ENCODE results near the gene TBC1D14. TPM values are rescaled to one million over a fixed set of nuclear protein-coding genes. Genes with fewer than 3 reads are reported as not detected.

TBC1D14 gene
- total RNA-seq, 2 experiments from 2014 or later: 23.6 to 24.6 TPM

- intact Hi-C loops (cut with micrococcal nuclease): no loop called here
- H3K9me3 Mint-ChIP-seq: no peaks in the 10 kb centered on the region
- CTCF ChIA-PET: no interaction called here
- H3K36me3 Mint-ChIP-seq (ENCODE audit: low read depth): peaks cover 23% of the 10 kb centered on the region
- no peak for DNase-seq
- H3K27me3 Mint-ChIP-seq (ENCODE audit: low read depth): no peaks in the 10 kb centered on the region
- peaks cover 65% of the 10 kb centered on the region for H3K4me1 Mint-ChIP-seq (ENCODE audit: low read depth)
- H3K4me3 Mint-ChIP-seq: no peak overlapping the region
- no peak overlapping the region for H3K27ac Mint-ChIP-seq
Measured at GRCh38 chr4:6937754-6938153, 28.1 kb downstream of the TBC1D14 start.

GRCh38 chr4:6938237-6938636, 28.6 kb downstream of the TBC1D14 start:
- Mint-ChIP-seq H3K36me3 (ENCODE audit: low read depth) (peaks cover 21% of the 10 kb centered on the region), H3K27ac (no peak overlapping the region), H3K4me1 (ENCODE audit: low read depth) (peaks cover 70% of the 10 kb centered on the region), H3K27me3 (ENCODE audit: low read depth) (no peaks in the 10 kb centered on the region), H3K9me3 (no peaks in the 10 kb centered on the region), H3K4me3 (no peak overlapping the region)
- intact Hi-C loops (cut with micrococcal nuclease): no loop called here
- no peak for DNase-seq
- CTCF ChIA-PET: no interaction called here

GRCh38 chr4:6938647-6939271, 29.1 kb downstream of the TBC1D14 start:
- intact Hi-C loops (cut with micrococcal nuclease): no loop called here
- no peak for DNase-seq
- no peaks in the 10 kb centered on the region for H3K9me3 Mint-ChIP-seq
- H3K27ac Mint-ChIP-seq: no peak overlapping the region
- no peak overlapping the region for H3K4me3 Mint-ChIP-seq
- H3K27me3 Mint-ChIP-seq (ENCODE audit: low read depth): no peaks in the 10 kb centered on the region
- H3K36me3 Mint-ChIP-seq (ENCODE audit: low read depth): peaks cover 15% of the 10 kb centered on the region
- H3K4me1 Mint-ChIP-seq (ENCODE audit: low read depth): peaks cover 71% of the 10 kb centered on the region
- CTCF ChIA-PET: no interaction called here

DNA sequence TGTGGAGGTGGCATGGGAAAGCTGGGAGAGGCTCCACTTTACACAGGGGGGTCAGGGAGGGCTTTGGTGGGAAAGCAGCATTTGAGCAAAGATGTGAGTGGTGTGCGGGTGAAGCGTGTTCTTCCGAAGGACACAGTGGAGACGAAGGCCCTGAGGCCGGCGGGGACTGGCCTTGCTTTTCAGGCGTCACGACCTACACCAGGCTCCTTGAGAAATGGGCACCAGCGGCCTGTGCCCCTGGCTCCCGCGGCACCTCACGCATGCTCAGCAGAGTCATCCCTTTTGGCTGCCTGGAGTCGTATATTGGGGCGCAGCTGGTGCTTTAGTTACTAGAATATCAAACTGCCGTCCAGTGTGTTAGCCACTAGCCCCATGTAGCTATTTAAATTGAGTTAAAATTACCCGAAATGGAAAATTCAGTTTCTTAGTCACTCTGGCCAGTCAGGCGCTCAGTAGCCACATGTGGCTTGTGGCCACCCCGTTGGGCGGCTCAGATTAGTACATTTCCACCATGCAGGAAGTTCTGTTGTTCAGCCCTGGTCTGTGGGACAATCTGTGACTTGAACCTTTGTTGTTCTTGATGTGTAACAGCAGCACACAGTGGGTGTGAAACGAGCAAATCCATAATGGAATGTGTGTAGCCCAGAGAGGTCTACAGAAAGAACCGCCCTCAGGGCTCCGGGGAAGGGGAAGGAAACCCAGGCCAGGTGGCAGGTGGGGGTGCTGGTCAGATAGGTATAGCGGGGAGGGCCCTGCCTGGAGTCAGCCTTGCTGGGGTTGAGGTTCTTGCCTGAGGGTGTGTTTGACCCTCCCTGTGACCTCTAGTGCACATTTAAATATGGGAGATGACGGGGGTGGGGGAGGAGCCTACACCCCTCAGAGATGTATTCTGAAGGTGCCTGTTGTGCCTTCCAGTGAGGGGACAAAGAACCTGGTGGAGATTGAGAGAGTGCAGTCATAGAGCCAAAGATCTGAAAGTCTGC, 30.4 kb downstream of the TBC1D14 start:
- peaks cover 10% of the 10 kb centered on the region for H3K36me3 Mint-ChIP-seq (ENCODE audit: low read depth)
- H3K9me3 Mint-ChIP-seq: no peaks in the 10 kb centered on the region
- no peak for DNase-seq
- H3K4me3 Mint-ChIP-seq: no peak overlapping the region
- intact Hi-C loops (cut with micrococcal nuclease): no loop called here
- CTCF ChIA-PET: interaction anchor here (1.1 kb wide), 1 partner anchor 66 kb away, joined by 3 read pairs; no protein-coding TSS in a partner anchor
- H3K27ac Mint-ChIP-seq: no peak overlapping the region
- peaks cover 69% of the 10 kb centered on the region for H3K4me1 Mint-ChIP-seq (ENCODE audit: low read depth)
- H3K27me3 Mint-ChIP-seq (ENCODE audit: low read depth): no peaks in the 10 kb centered on the region

- Mint-ChIP-seq H3K36me3 (ENCODE audit: low read depth) (peaks cover 8% of the 10 kb centered on the region), H3K4me1 (ENCODE audit: low read depth) (peaks cover 67% of the 10 kb centered on the region), H3K27me3 (ENCODE audit: low read depth) (no peaks in the 10 kb centered on the region), H3K9me3 (no peaks in the 10 kb centered on the region), H3K4me3 (no peak overlapping the region), H3K27ac (no peak overlapping the region)
- DNase-seq: no peak
- intact Hi-C loops (cut with micrococcal nuclease): no loop called here
- CTCF ChIA-PET: interaction anchor here (0.6 to 1.1 kb wide), 3 partner anchors 26 to 67 kb away, joined by 3 read pairs; no protein-coding TSS in a partner anchor
Measured at GRCh38 chr4:6940744-6941137, 31.1 kb downstream of the TBC1D14 start.

DNA sequence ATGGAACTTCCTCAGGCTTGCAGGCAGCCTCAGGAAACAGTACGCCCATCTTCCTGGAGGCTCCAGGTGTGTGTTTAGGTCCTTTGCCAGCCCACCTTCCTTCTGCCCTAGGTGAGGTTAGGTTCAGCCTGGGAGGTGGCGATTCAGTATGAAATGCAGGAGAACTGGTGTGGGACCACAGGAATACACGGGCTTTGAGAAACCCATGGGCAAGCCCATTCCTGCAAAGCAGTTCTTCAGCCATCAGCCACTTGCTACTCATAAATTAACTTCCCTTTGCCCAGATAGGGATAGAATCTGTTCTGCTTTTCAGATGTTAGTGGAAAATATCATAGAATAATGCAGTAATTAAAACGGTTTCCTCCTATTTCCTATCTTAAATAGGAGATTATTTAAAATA, 32.2 kb downstream of the TBC1D14 start:
- DNase-seq: no peak
- no peak overlapping the region for H3K4me3 Mint-ChIP-seq
- no peaks in the 10 kb centered on the region for H3K36me3 Mint-ChIP-seq (ENCODE audit: low read depth)
- H3K27ac Mint-ChIP-seq: no peak overlapping the region
- H3K4me1 Mint-ChIP-seq (ENCODE audit: low read depth): peaks cover 62% of the 10 kb centered on the region
- intact Hi-C loops (cut with micrococcal nuclease): loop anchor here (1.0 to 2.0 kb wide), 3 partner anchors 14 to 42 kb away; no protein-coding TSS in a partner anchor
- CTCF ChIA-PET: interaction anchor here (1.0 to 1.6 kb wide), 4 partner anchors 13 to 160 kb away, joined by 3 to 7 read pairs (median 3); no protein-coding TSS in a partner anchor
- H3K27me3 Mint-ChIP-seq (ENCODE audit: low read depth): no peaks in the 10 kb centered on the region
- H3K9me3 Mint-ChIP-seq: no peaks in the 10 kb centered on the region

DNA sequence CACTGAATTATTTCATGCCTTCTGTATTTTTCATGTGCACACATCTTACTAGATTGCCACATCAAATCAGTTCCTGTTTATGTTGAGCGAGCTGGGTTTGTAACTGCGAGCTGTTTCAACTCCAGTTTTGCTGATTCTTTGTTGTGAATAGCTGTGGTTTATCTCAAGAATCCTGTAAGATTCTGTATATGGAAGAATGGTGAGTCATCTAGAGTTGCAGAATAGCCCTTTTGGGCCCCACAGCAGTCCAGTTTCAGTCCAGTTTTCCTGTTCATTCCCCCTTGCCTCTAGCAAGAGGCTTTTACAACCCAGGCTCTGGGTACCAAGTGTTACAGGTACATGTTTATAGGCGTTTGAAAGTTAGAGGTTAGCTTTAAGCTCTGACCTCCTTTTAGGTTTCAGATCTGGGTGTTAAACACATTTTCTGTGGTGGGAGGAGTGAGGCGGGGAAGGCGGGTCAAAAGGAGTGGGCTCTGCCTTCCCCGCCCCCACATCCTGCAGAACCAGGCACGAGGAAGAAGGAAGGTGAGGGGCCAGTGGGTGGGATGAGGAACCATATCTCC, 32.7 kb downstream of the TBC1D14 start:
- peaks cover 59% of the 10 kb centered on the region for H3K4me1 Mint-ChIP-seq (ENCODE audit: low read depth)
- CTCF ChIA-PET: interaction anchor here (0.9 to 1.6 kb wide), 5 partner anchors 13 to 161 kb away, joined by 3 to 7 read pairs (median 3); no protein-coding TSS in a partner anchor
- H3K27me3 Mint-ChIP-seq (ENCODE audit: low read depth): no peaks in the 10 kb centered on the region
- H3K27ac Mint-ChIP-seq: peak overlapping the region; percentile 73
- DNase-seq: peak; percentile 60
- intact Hi-C loops (cut with micrococcal nuclease): loop anchor here (1.0 to 2.0 kb wide), 3 partner anchors 15 to 43 kb away; no protein-coding TSS in a partner anchor
- H3K9me3 Mint-ChIP-seq: no peaks in the 10 kb centered on the region
- H3K4me3 Mint-ChIP-seq: no peak overlapping the region
- no peaks in the 10 kb centered on the region for H3K36me3 Mint-ChIP-seq (ENCODE audit: low read depth)

DNA sequence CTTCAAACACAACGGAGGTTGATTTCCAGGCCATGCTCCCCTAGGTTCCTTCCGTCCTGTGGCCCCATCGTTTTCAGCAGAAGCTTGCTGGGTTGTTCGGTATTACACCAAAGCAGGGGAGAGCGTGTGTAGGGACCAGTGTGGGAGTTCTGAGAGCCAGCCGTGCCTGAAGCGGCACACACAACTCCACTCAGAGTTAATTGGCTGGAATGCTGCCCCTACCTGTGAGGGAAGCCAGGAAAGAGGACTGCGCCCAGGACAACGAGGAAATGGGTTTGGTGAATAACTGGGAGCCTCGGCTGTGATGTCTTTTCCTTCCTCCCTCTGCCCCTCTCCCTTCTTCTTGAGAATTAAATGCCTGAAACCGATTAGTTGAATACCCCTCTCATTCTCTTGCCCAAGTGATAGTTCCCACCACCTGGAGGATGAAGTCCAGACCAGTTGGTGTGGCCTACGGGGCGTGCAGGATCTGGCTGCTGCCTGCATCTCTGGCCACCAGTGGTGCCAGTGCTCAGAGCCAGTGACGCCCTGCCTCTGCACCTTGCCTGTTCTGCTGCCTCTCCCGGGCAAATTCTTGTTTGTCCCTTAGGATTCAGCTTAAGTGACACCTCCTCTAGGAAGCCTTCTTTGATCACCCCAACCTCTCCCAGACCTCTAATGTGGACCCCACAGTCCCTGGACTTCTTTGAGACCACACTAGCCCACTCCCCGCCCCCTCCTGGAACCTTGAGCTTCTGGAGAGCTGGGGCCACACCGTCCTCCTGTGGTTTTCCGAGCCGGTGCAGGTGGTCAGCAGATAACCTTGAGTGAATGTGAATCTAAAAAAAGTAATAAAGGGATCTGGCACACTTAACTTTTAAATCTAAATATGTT, 33.6 kb downstream of the TBC1D14 start:
- CTCF ChIA-PET: interaction anchor here (0.9 to 1.6 kb wide), 5 partner anchors 14 to 70 kb away, joined by 3 to 7 read pairs (median 3); no protein-coding TSS in a partner anchor
- Mint-ChIP-seq H3K27me3 (ENCODE audit: low read depth) (no peaks in the 10 kb centered on the region), H3K4me3 (no peak overlapping the region), H3K27ac (peak overlapping the region; percentile 14), H3K9me3 (no peaks in the 10 kb centered on the region), H3K4me1 (ENCODE audit: low read depth) (peaks cover 55% of the 10 kb centered on the region), H3K36me3 (ENCODE audit: low read depth) (no peaks in the 10 kb centered on the region)
- intact Hi-C loops (cut with micrococcal nuclease): loop anchor here (2.0 kb wide), 1 partner anchor 26 kb away; no protein-coding TSS in a partner anchor
- DNase-seq: no peak

GRCh38 chr4:6943885-6944225, 34.2 kb downstream of the TBC1D14 start:
- Mint-ChIP-seq H3K27me3 (ENCODE audit: low read depth) (no peaks in the 10 kb centered on the region), H3K27ac (no peak overlapping the region), H3K4me1 (ENCODE audit: low read depth) (peaks cover 58% of the 10 kb centered on the region), H3K4me3 (no peak overlapping the region), H3K9me3 (no peaks in the 10 kb centered on the region), H3K36me3 (ENCODE audit: low read depth) (no peaks in the 10 kb centered on the region)
- DNase-seq: no peak
- CTCF ChIA-PET: interaction anchor here (1.0 kb wide), 1 partner anchor 32 kb away, joined by 3 read pairs; no protein-coding TSS in a partner anchor
- intact Hi-C loops (cut with micrococcal nuclease): loop anchor here (2.0 kb wide), 1 partner anchor 27 kb away; no protein-coding TSS in a partner anchor

GRCh38 chr4:6944301-6945051, 34.9 kb downstream of the TBC1D14 start:
- no peaks in the 10 kb centered on the region for H3K9me3 Mint-ChIP-seq
- CTCF ChIA-PET: interaction anchor here (0.6 to 1.6 kb wide), 4 partner anchors 22 to 39 kb away, joined by 3 to 4 read pairs (median 3); no protein-coding TSS in a partner anchor
- DNase-seq: no peak
- H3K27me3 Mint-ChIP-seq (ENCODE audit: low read depth): no peaks in the 10 kb centered on the region
- intact Hi-C loops (cut with micrococcal nuclease): no loop called here
- H3K27ac Mint-ChIP-seq: no peak overlapping the region
- H3K36me3 Mint-ChIP-seq (ENCODE audit: low read depth): no peaks in the 10 kb centered on the region
- H3K4me3 Mint-ChIP-seq: no peak overlapping the region
- peaks cover 54% of the 10 kb centered on the region for H3K4me1 Mint-ChIP-seq (ENCODE audit: low read depth)

GRCh38 chr4:6945052-6945409, 35.4 kb downstream of the TBC1D14 start:
- H3K36me3 Mint-ChIP-seq (ENCODE audit: low read depth): no peaks in the 10 kb centered on the region
- H3K27ac Mint-ChIP-seq: no peak overlapping the region
- no peak for DNase-seq
- no peaks in the 10 kb centered on the region for H3K27me3 Mint-ChIP-seq (ENCODE audit: low read depth)
- H3K9me3 Mint-ChIP-seq: no peaks in the 10 kb centered on the region
- no peak overlapping the region for H3K4me3 Mint-ChIP-seq
- CTCF ChIA-PET: interaction anchor here (0.6 to 1.6 kb wide), 3 partner anchors 23 to 40 kb away, joined by 3 to 4 read pairs (median 3); no protein-coding TSS in a partner anchor
- intact Hi-C loops (cut with micrococcal nuclease): no loop called here
- peaks cover 51% of the 10 kb centered on the region for H3K4me1 Mint-ChIP-seq (ENCODE audit: low read depth)
